ENCODE data around the gene EMILIN2. TPM values are rescaled to one million over a fixed set of nuclear protein-coding genes. Genes with fewer than 3 reads are reported as not detected.
A peak's percentile ranks its signal among the peaks of the same experiment; 100 is the strongest.
"Not testable (repeated sequence)": the region's sequence is repeated elsewhere in the genome, so short reads cannot be mapped to it uniquely, and the experiment has no call there.

EMILIN2 gene
- total RNA-seq, 5 donors from 2014 or later (not counting 1 experiment from before 2014, with no cell fraction given) = 3.3 to 19.2 (median 15.0) TPM

GRCh38 chr18:2848247-2849246, 1.7 kb downstream of the EMILIN2 start:
- H3K4me3 Mint-ChIP-seq = peak overlapping the region; percentile 76 to 91 (median 86)
- no peak overlapping the region for H3K27ac Mint-ChIP-seq
- DNase-seq (peak in 1 of 35 experiments; percentile 11), ATAC-seq (replicated peaks in 1 of 4) (no peak)
- CTCF ChIA-PET = no interaction called here
- peaks cover 22 to 24% (median 23%) of the 10 kb centered on the region in 3 donors for H3K4me1 Mint-ChIP-seq
- Histone ChIP-seq H3K27me3 (replicated peaks in 1 of 2; ENCODE audit: control insufficient read depth in 2 of 2, extremely low read depth in 1 of 2, insufficient read depth in 2 of 2, low read length in 1 of 2) (peaks cover 5 to 57% of the 10 kb centered on the region in 2 experiments), H3K36me3 (ENCODE audit: control insufficient read depth in 2 of 2, extremely low read depth in 1 of 2, insufficient read depth in 1 of 2, low read length in 1 of 2) (no peaks in the 10 kb centered on the region), H3K4me1 (ENCODE audit: control insufficient read depth in 1 of 2, extremely low read depth in 1 of 2, insufficient read depth in 2 of 2, low read length in 2 of 2) (peaks cover 4 to 23% of the 10 kb centered on the region in 2 experiments), H3K27ac (ENCODE audit: low read length) (no peak overlapping the region), H3K4me3 (ENCODE audit: control insufficient read depth in 1 of 2, extremely low read depth in 1 of 2, low read length in 1 of 2) (peak overlapping the region; percentile 39 to 45), H3K9me3 (no peaks in the 10 kb centered on the region)
- no peaks in the 10 kb centered on the region for H3K36me3 Mint-ChIP-seq
- 100% methylated on average over 1 of the region's 17 CpGs for WGBS (ENCODE audit: insufficient coverage)
- POLR2A ChIA-PET = interaction anchor here in 1 of 2 donors (0.6 kb wide), 1 partner anchor 142 kb away, joined by 4 read pairs; no protein-coding TSS in a partner anchor
- H3K9me3 Mint-ChIP-seq = no peaks in the 10 kb centered on the region
- peaks cover 46 to 57% of the 10 kb centered on the region in 2 donors for H3K27me3 Mint-ChIP-seq

GRCh38 chr18:2850816-2851215, 4.0 kb downstream of the EMILIN2 start:
- ATAC-seq (replicated peaks in 1 of 4) = no peak
- Histone ChIP-seq H3K4me3 (ENCODE audit: control insufficient read depth in 1 of 2, extremely low read depth in 1 of 2, low read length in 1 of 2) (no peak overlapping the region), H3K27me3 (replicated peaks in 1 of 2; ENCODE audit: control insufficient read depth in 2 of 2, extremely low read depth in 1 of 2, insufficient read depth in 2 of 2, low read length in 1 of 2) (peaks cover 5 to 64% of the 10 kb centered on the region in 2 experiments), H3K9me3 (no peaks in the 10 kb centered on the region), H3K4me1 (ENCODE audit: control insufficient read depth in 1 of 2, extremely low read depth in 1 of 2, insufficient read depth in 2 of 2, low read length in 2 of 2) (peaks cover 5 to 23% of the 10 kb centered on the region in 2 experiments), H3K27ac (ENCODE audit: low read length) (no peak overlapping the region), H3K36me3 (ENCODE audit: control insufficient read depth in 2 of 2, extremely low read depth in 1 of 2, insufficient read depth in 1 of 2, low read length in 1 of 2) (no peaks in the 10 kb centered on the region)
- Mint-ChIP-seq H3K27ac (no peak overlapping the region), H3K9me3 (no peaks in the 10 kb centered on the region), H3K36me3 (no peaks in the 10 kb centered on the region), H3K4me3 (no peak overlapping the region), H3K27me3 (peaks cover 44 to 58% of the 10 kb centered on the region in 2 donors), H3K4me1 (peaks cover 22 to 23% (median 22%) of the 10 kb centered on the region in 3 donors)
- WGBS (ENCODE audit: insufficient coverage) = no CpG with 5 or more reads among the region's 2 CpGs
- ChIA-PET CTCF (no interaction called here), POLR2A (no interaction called here)
- DNase-seq = no peak

GRCh38 chr18:2851771-2852170, 5.0 kb downstream of the EMILIN2 start:
- no peak for DNase-seq
- Mint-ChIP-seq H3K27ac (no peak overlapping the region), H3K9me3 (no peaks in the 10 kb centered on the region), H3K4me3 (no peak overlapping the region), H3K27me3 (peaks cover 39 to 51% of the 10 kb centered on the region in 2 donors), H3K4me1 (peaks cover 13 to 22% (median 21%) of the 10 kb centered on the region in 3 donors), H3K36me3 (no peaks in the 10 kb centered on the region)
- ChIA-PET CTCF (no interaction called here), POLR2A (no interaction called here)
- H3K9me3 ChIP-seq = no peaks in the 10 kb centered on the region
- peaks cover 5 to 57% of the 10 kb centered on the region in 2 experiments for H3K27me3 ChIP-seq (replicated peaks in 1 of 2; ENCODE audit: control insufficient read depth in 2 of 2, extremely low read depth in 1 of 2, insufficient read depth in 2 of 2, low read length in 1 of 2)
- no peaks in the 10 kb centered on the region for H3K36me3 ChIP-seq (ENCODE audit: control insufficient read depth in 2 of 2, extremely low read depth in 1 of 2, insufficient read depth in 1 of 2, low read length in 1 of 2)
- H3K4me3 ChIP-seq (ENCODE audit: control insufficient read depth in 1 of 2, extremely low read depth in 1 of 2, low read length in 1 of 2) = no peak overlapping the region
- H3K27ac ChIP-seq (ENCODE audit: low read length) = no peak overlapping the region
- no CpG with 5 or more reads among the region's 8 CpGs for WGBS (ENCODE audit: insufficient coverage)
- no peak for ATAC-seq (replicated peaks in 1 of 4)
- peaks cover 13 to 21% of the 10 kb centered on the region in 2 experiments for H3K4me1 ChIP-seq (ENCODE audit: control insufficient read depth in 1 of 2, extremely low read depth in 1 of 2, insufficient read depth in 2 of 2, low read length in 2 of 2)

- H3K9me3 ChIP-seq; POLR2A ChIA-PET; CTCF ChIA-PET; H3K4me3 ChIP-seq (ENCODE audit: control insufficient read depth in 1 of 2, extremely low read depth in 1 of 2, low read length in 1 of 2); H3K4me3 Mint-ChIP-seq; H3K36me3 ChIP-seq (ENCODE audit: control insufficient read depth in 2 of 2, extremely low read depth in 1 of 2, insufficient read depth in 1 of 2, low read length in 1 of 2); H3K9me3 Mint-ChIP-seq; H3K27ac ChIP-seq (ENCODE audit: low read length); H3K36me3 Mint-ChIP-seq; H3K27ac Mint-ChIP-seq; DNase-seq; ATAC-seq (replicated peaks in 1 of 4): not testable (repeated sequence)
- H3K4me1 Mint-ChIP-seq = peaks cover 12 to 23% (median 21%) of the 10 kb centered on the region in 3 donors
- peaks cover 5 to 54% of the 10 kb centered on the region in 2 experiments for H3K27me3 ChIP-seq (replicated peaks in 1 of 2; ENCODE audit: control insufficient read depth in 2 of 2, extremely low read depth in 1 of 2, insufficient read depth in 2 of 2, low read length in 1 of 2)
- H3K27me3 Mint-ChIP-seq = peaks cover 39 to 51% of the 10 kb centered on the region in 2 donors
- peaks cover 16% of the 10 kb centered on the region in 2 experiments for H3K4me1 ChIP-seq (ENCODE audit: control insufficient read depth in 1 of 2, extremely low read depth in 1 of 2, insufficient read depth in 2 of 2, low read length in 2 of 2)
- 92% methylated on average over 4 of the region's 12 CpGs for WGBS (ENCODE audit: insufficient coverage)
Measured at GRCh38 chr18:2852460-2852859, 5.7 kb downstream of the EMILIN2 start.

GRCh38 chr18:2853173-2853925, 6.5 kb downstream of the EMILIN2 start:
- Mint-ChIP-seq H3K4me3 (no peak overlapping the region), H3K36me3 (no peaks in the 10 kb centered on the region), H3K27ac (no peak overlapping the region), H3K9me3 (no peaks in the 10 kb centered on the region), H3K27me3 (peaks cover 31 to 44% of the 10 kb centered on the region in 2 donors), H3K4me1 (peaks cover 5 to 17% (median 14%) of the 10 kb centered on the region in 3 donors)
- H3K27me3 ChIP-seq (replicated peaks in 1 of 2; ENCODE audit: control insufficient read depth in 2 of 2, extremely low read depth in 1 of 2, insufficient read depth in 2 of 2, low read length in 1 of 2) = peaks cover 5 to 49% of the 10 kb centered on the region in 2 experiments
- H3K4me1 ChIP-seq (ENCODE audit: control insufficient read depth in 1 of 2, extremely low read depth in 1 of 2, insufficient read depth in 2 of 2, low read length in 2 of 2) = peaks cover 7 to 12% of the 10 kb centered on the region in 2 experiments
- no peaks in the 10 kb centered on the region for H3K9me3 ChIP-seq
- H3K4me3 ChIP-seq (ENCODE audit: control insufficient read depth in 1 of 2, extremely low read depth in 1 of 2, low read length in 1 of 2) = no peak overlapping the region
- ATAC-seq (replicated peaks in 1 of 4) (no peak), DNase-seq (no peak)
- POLR2A ChIA-PET = interaction anchor here in 1 of 2 donors (0.6 kb wide), 1 partner anchor 185 kb away, joined by 5 read pairs; no protein-coding TSS in a partner anchor
- no peak overlapping the region for H3K27ac ChIP-seq (ENCODE audit: low read length)
- no peaks in the 10 kb centered on the region for H3K36me3 ChIP-seq (ENCODE audit: control insufficient read depth in 2 of 2, extremely low read depth in 1 of 2, insufficient read depth in 1 of 2, low read length in 1 of 2)
- CTCF ChIA-PET = no interaction called here
- WGBS (ENCODE audit: insufficient coverage) = 89% methylated on average over 6 of the region's 18 CpGs
